Small intestine (tissue), 7 donors: ENCODE data around the gene MPZL2. TPM values are rescaled to one million over a fixed set of nuclear protein-coding genes. Genes with fewer than 3 reads are reported as not detected.
A peak's percentile ranks its signal among the peaks of the same experiment; 100 is the strongest.

ENCODE experiments used
- DNase-seq, 2 donors: peaks; one replicate each; pipeline versions ENCODE4 v3.0.0 to v3.0.0-alpha.2; 2013
- FAIRE-seq: peaks from 2 replicates; lab custom pipeline; 2012; peaks lifted over from hg19 to GRCh38; lab: Jason Lieb, UNC
- H3K27ac ChIP-seq, 3 donors: one replicate each; pipeline ENCODE4 v1.5.1; 2013; ENCODE audit warnings: low read length in 2 of 3, mild to moderate bottlenecking in 2 of 3, control low read depth in 1 of 3, inconsistent platforms in 1 of 3, low read depth in 1 of 3, moderate library complexity in 1 of 3
- H3K27me3 ChIP-seq, 3 donors: one replicate each; pipeline ENCODE4 v1.6.1; 2013; ENCODE audit warnings: low read length in 3 of 3, inconsistent platforms in 1 of 3; ENCODE audit not compliant: control insufficient read depth in 3 of 3, insufficient read depth in 3 of 3
- H3K36me3 ChIP-seq, 3 donors: one replicate each; pipeline ENCODE4 v1.6.1; 2013; ENCODE audit warnings: low read length in 3 of 3, inconsistent platforms in 1 of 3, low read depth in 1 of 3, mild to moderate bottlenecking in 1 of 3, moderate library complexity in 1 of 3; ENCODE audit not compliant: control insufficient read depth in 3 of 3, insufficient read depth in 2 of 3
- H3K4me1 ChIP-seq, 3 donors: one replicate each; pipeline ENCODE4 v1.6.1; 2013; ENCODE audit warnings: low read length in 2 of 3, inconsistent platforms in 1 of 3, low read depth in 1 of 3, mild to moderate bottlenecking in 1 of 3, moderate library complexity in 1 of 3; ENCODE audit not compliant: control insufficient read depth in 3 of 3, insufficient read depth in 2 of 3
- H3K4me3 ChIP-seq, 3 donors: one replicate each; pipeline ENCODE4 v1.5.1; 2013; ENCODE audit warnings: low read length in 3 of 3, control low read depth in 1 of 3, inconsistent platforms in 1 of 3, low read depth in 1 of 3, mild to moderate bottlenecking in 1 of 3, moderate library complexity in 1 of 3
- H3K9me3 ChIP-seq, 2 donors: one replicate each; pipeline ENCODE4 v1.6.1; 2013; ENCODE audit warnings: low read depth in 1 of 2, low read length in 1 of 2; ENCODE audit not compliant: control insufficient read depth in 2 of 2, insufficient read depth in 1 of 2
- WGBS, 3 donors: extraction: QIAGEN DNeasy Blood & Tissue Kit; methylation state at CpG; one replicate each; pipeline ENCODE4 v1.1.7; 2013; 5-methylcytosine and 5-hydroxymethylcytosine counted together
- polyA plus RNA-seq, 4 donors: library from polyadenylated mRNA; stranded (reverse) in 3 of 4; unstranded in 1 of 4; fragments of 200-250 nt in 3 of 4; fragments of 120-200 nt in 1 of 4; gene quantifications; one replicate each; pipeline versions ENCODE4 v1.2.1 to v1.2.3, GENCODE V29; 2013
- donor health status: healthy with polysubstance abuse.
- donor health status: control.
- donor health status: control.
- donor health status: Bipolar disorder and iron deficiency.
- donor health status: healthy.

Gene MPZL2
- polyA plus RNA-seq, 4 donors, result 1.6 to 44.2 (median 15.3) TPM

DNA sequence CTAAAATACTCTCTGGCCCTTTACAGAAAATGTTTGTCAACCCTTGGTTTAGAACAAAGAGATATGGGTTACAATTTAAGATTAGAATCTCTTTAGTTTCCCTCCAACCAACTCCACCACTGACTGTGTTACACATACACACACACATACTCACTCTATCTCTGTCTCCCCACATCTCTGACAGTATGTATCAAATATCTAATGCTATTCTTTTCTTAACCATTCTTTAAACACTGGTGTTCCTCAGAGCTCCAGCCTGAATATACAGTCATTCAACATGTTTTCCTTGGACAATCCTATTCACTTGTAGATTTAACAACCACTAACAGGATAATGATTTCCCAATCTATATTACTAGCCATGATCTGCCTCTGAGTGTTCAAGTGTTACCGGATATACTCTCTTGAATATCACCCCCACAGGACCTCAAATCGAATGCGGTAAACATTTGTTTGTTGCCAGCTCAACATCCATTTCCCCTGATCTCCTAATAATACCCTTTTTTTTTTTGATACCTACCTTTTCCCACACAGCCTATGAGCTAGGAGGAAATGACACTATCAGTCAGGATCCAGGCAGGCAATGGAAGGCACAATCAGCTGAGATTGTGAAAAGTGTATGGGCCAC lies 18.0 kb downstream of the MPZL2 start:
- Histone ChIP-seq H3K36me3 (no peaks in the 10 kb centered on the region), H3K9me3 (no peaks in the 10 kb centered on the region), H3K27ac (peak overlapping the region in 2 of 3 donors; percentile 1 to 11), H3K27me3 (no peaks in the 10 kb centered on the region), H3K4me3 (no peak overlapping the region), H3K4me1 (peaks cover 0 to 11% (median 5%) of the 10 kb centered on the region in 3 donors)
- FAIRE-seq (no peak), DNase-seq (no peak)
- 87 to 94% (median 93%) methylated on average over 3 of the region's 3 CpGs for WGBS, 3 donors

DNA sequence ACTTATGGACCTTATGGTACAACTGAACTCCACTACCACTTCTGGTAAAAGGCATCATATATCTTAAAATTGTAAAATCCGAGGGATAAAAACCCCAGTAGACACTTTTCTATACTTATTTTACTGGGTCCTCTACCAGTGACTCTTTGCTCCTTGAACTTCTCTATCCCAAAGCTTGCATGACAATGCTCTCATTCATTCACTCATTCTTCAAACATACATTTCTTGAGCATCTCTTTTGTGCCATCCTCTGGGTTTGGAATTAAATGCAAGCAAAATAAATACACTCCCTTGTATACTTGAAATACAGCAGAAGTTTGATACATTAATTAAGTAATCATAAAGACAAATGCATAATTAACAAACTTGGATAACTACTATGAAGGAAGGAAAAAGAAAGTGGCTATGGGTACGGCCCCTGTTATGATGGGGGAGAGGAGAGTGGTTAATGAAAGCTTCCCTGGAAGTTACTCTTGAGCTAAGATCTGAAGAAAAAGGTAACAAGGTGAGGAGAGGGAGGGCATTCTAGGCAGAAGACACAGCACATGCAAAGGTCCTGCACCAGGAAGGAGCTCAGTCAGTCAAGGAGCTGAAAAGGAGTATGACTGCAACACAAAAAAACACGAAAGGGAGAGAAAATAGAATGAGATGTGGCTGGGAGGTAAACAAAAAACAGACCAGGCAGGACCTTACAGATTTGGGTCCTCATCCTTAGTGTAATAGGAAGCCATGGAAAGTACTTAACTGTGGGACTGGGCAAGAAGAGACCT lies 19.9 kb downstream of the MPZL2 start:
- FAIRE-seq, result no peak
- no peak overlapping the region for H3K4me3 ChIP-seq
- no peaks in the 10 kb centered on the region for H3K27me3 ChIP-seq
- no peaks in the 10 kb centered on the region for H3K9me3 ChIP-seq
- no peak overlapping the region for H3K27ac ChIP-seq
- H3K36me3 ChIP-seq, result no peaks in the 10 kb centered on the region
- H3K4me1 ChIP-seq, result peaks cover 3 to 17% (median 5%) of the 10 kb centered on the region in 3 donors
- 78 to 89% (median 87%) methylated on average over 3 of the region's 3 CpGs for WGBS, 3 donors
- DNase-seq, result no peak

DNA sequence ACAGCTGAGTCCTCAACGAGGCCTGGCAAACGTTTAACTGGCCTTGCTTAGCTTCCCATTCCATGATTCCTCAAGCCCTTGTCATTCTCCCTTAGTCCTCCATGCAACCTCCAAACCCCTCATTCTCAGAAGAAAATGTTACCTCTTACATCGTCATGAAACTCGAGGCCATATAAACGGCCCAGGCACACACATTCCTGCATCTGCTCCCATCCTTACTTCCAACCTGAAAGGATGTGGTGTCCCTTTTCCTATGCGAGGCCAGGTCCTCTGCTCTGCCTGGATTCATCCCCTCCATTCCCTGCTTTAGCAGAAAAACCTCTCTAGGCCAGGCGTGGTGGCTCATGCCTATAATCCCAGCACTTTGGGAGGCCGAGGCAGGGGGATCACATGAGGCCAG lies 20.9 kb downstream of the MPZL2 start:
- 78 to 81% (median 78%) methylated on average over 8 of the region's 8 CpGs for WGBS, 3 donors
- FAIRE-seq, result no peak
- Histone ChIP-seq H3K27me3 (no peaks in the 10 kb centered on the region), H3K9me3 (no peaks in the 10 kb centered on the region), H3K36me3 (peaks cover 0 to 2% (median 0%) of the 10 kb centered on the region in 3 donors), H3K4me3 (no peak overlapping the region), H3K4me1 (peaks cover 5 to 17% (median 8%) of the 10 kb centered on the region in 3 donors), H3K27ac (no peak overlapping the region)
- DNase-seq, result no peak

DNA sequence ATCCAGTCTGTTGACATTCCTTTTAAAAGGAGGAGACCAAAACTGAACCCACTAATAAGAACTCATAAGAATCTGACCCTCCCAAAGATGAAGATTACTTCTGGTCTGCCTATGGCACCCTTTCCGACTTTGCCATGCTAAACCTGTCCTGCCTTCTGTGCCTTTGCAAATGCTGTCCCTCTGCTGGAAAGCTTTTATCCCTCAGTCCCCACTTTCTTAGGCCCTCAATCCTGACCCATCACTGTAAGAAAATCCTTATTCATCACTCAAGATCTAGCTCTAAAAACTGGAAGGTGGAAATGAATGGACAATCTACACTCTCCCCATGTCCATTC lies 22.4 kb downstream of the MPZL2 start:
- H3K4me1 ChIP-seq, result peaks cover 5 to 16% (median 8%) of the 10 kb centered on the region in 3 donors
- no peak overlapping the region for H3K4me3 ChIP-seq
- peak overlapping the region in 2 of 3 donors; percentile 87 to 88 for H3K27ac ChIP-seq
- H3K36me3 ChIP-seq, result peaks cover 0 to 2% (median 0%) of the 10 kb centered on the region in 3 donors
- no peaks in the 10 kb centered on the region for H3K27me3 ChIP-seq
- FAIRE-seq, result no peak
- H3K9me3 ChIP-seq, result no peaks in the 10 kb centered on the region
- WGBS, 3 donors, result 20 to 53% (median 26%) methylated on average over 1 of the region's 1 CpG
- DNase-seq, result no peak

DNA sequence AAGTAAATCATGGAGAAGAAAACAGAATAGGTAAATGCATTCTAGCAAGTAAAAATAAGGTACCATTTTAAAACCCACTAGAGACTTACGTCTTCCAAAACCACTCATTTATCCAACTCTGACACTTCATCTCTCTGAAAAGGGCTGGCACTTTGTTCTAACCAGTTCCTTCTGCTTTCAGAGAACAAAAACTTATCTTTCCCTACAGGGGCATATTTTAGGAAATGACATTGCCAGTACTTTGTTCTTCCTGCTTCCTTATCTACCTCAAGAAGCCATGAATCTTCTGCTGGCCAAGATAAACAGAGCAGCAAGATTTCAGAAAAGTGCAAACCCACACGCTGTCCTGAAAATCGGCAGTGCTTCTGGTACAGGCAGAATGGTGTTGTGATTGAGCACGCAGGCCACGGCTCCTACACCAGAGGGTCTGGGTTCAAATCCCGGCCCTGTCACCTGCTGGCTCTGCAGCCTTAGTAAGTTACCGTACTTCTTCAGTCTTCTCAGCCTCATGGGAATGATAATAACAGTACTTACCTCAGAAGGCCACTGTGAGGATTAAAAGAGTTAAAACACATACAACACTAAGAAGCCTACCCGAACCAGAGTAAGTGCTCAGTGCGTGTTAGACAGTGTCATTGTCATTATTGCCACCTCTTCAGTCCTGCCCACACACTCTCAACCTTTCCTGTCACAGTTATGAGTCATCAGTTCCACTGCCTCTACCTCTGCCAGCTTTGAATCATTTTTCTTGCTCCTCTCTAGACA lies 22.9 kb downstream of the MPZL2 start:
- no peak for FAIRE-seq
- Histone ChIP-seq H3K36me3 (peaks cover 0 to 2% (median 0%) of the 10 kb centered on the region in 3 donors), H3K27me3 (no peaks in the 10 kb centered on the region), H3K4me1 (peaks cover 5 to 21% (median 8%) of the 10 kb centered on the region in 3 donors), H3K4me3 (peak overlapping the region in 2 of 3 donors; percentile 19 to 33), H3K9me3 (no peaks in the 10 kb centered on the region), H3K27ac (peak overlapping the region; percentile 20 to 88 (median 87))
- WGBS, 3 donors, result 11 to 34% (median 18%) methylated on average over 9 of the region's 9 CpGs
- DNase-seq, result peak; percentile 65 to 91

DNA sequence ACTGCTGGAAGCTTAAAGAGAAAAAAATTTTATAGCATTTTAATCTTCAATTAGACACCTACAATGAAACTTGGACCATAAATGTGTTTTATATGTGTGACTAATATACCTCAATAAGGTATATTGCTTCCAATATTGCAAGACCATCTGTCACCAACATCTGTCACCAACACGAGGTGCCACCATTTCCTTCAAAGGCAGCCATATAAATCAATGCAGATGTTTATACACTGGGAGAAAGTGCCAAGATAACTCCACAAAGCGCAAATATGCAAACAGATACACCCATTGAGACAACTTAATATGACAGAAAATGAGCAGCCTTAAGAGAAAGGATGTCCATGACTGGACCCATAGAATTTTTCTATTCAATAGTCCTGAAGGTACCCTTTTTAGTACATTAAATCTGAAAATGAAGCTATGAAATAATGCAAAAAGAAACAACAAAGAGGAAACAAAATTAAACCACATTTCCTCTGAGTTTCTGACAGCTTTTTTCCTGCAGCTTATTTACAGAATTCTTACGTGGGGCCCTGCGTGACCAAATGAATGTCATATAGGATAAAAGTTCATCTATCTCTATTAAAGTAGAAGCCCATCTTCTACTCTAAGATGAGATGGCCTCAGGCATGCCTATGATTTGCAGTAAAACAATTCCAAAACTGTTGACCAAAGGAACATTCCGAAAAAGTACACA lies 24.4 kb downstream of the MPZL2 start:
- peak; percentile 42 to 61 for DNase-seq
- no peak overlapping the region for H3K4me3 ChIP-seq
- H3K27ac ChIP-seq, result peak overlapping the region in 1 of 3 donors; percentile 14
- no peaks in the 10 kb centered on the region for H3K9me3 ChIP-seq
- H3K36me3 ChIP-seq, result peaks cover 0 to 5% (median 0%) of the 10 kb centered on the region in 3 donors
- no peak for FAIRE-seq
- peaks cover 5 to 21% (median 8%) of the 10 kb centered on the region in 3 donors for H3K4me1 ChIP-seq
- no peaks in the 10 kb centered on the region for H3K27me3 ChIP-seq
- WGBS, 3 donors, result 60 to 69% (median 67%) methylated on average over 5 of the region's 5 CpGs

DNA sequence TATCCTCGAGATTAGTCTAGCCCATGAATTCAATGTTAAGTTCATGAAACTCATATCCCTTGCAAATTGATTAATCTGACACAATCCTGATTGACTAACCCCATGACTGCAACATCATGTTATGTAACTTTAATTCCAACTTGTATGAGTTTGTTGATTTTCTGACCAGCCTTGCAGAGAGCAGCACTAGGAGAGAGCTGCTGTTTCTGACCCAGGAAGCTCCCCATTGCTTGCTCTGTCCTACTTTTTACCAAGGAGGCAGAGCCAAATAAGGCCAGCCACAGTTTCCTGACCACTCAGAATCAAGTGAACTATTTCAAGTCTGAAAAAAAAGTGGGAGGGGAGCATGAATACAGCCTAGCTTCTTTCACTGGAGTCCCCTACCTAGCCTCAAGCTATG lies 25.2 kb downstream of the MPZL2 start:
- WGBS, 3 donors, result 89 to 93% (median 91%) methylated on average over 1 of the region's 1 CpG
- Histone ChIP-seq H3K27me3 (no peaks in the 10 kb centered on the region), H3K27ac (peak overlapping the region in 2 of 3 donors; percentile 6 to 49), H3K36me3 (peaks cover 0 to 5% (median 0%) of the 10 kb centered on the region in 3 donors), H3K9me3 (no peaks in the 10 kb centered on the region), H3K4me1 (peaks cover 5 to 21% (median 8%) of the 10 kb centered on the region in 3 donors), H3K4me3 (no peak overlapping the region)
- DNase-seq (no peak), FAIRE-seq (no peak)

DNA sequence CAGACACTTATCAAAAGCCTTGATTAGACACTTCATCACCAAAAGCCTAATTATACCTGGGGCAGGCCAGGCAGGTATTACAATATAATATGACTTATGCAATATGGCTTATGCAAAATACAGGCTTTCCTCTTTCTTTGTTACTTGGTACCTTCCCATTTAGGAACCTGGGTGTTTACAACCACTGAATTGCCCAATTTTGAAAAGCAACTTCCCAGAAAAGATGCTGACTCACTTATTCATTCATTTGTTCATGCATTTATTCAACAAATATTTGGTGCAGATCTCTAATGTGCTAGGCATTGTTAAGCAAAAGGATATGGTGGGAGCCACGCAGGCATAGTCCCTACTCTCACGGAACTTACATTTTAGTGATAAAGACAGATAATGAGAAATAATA lies 25.7 kb downstream of the MPZL2 start:
- DNase-seq (no peak), FAIRE-seq (no peak)
- Histone ChIP-seq H3K36me3 (peaks cover 0 to 9% (median 0%) of the 10 kb centered on the region in 3 donors), H3K9me3 (no peaks in the 10 kb centered on the region), H3K27ac (no peak overlapping the region), H3K27me3 (no peaks in the 10 kb centered on the region), H3K4me3 (no peak overlapping the region), H3K4me1 (peaks cover 5 to 21% (median 8%) of the 10 kb centered on the region in 3 donors)
- 91 to 97% (median 93%) methylated on average over 2 of the region's 2 CpGs for WGBS, 3 donors
